Subcutaneous adipose tissue (tissue), 4 donors: ENCODE data around the gene BRIP1. TPM values are rescaled to one million over a fixed set of nuclear protein-coding genes. Genes with fewer than 3 reads are reported as not detected.
A peak's percentile ranks its signal among the peaks of the same experiment; 100 is the strongest.

Experiments
- CTCF ChIP-seq: fragments of 450-650 bp; IDR thresholded peaks from one replicate; pipeline ENCODE4 v1.5.1; 2016; ENCODE audit warnings: low read depth, mild to moderate bottlenecking, control low read depth, antibody characterized with exemption, moderate library complexity
- total RNA-seq, 4 donors: library from RNA; depleted of rRNA; stranded (reverse); fragments of >200 nt; gene quantifications; one replicate each; pipeline ENCODE4 v1.1.0, GENCODE V29; 2016

Gene BRIP1
- total RNA-seq, 4 donors from 2014 or later: 0.33 to 1.1 (median 0.98) TPM

GRCh38 chr17:61770043-61770442 is 93.3 kb downstream of the BRIP1 start:
- peak; percentile 57 for TF ChIP-seq CTCF

DNA sequence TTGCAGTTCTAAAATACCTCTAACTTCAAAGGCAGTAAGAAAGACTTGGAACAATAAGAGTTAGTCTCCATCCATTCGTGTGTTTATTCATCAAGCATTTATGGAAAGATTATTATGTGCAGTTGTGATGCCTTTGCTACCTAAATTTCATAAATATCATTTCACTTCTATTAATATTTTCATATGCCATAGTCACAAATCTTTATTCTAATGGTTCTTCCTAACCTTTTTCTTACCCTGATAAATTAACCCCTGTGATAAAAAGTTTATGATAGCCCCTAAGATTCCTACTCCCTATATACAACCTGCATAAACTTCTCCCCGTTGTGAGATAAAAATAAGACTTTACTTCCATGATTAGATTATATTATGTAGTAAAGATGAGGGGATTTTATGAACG is 94.9 kb downstream of the BRIP1 start:
- TF ChIP-seq CTCF: no peak

- TF ChIP-seq CTCF: no peak
Measured at GRCh38 chr17:61766520-61766919, 96.8 kb downstream of the BRIP1 start.

DNA sequence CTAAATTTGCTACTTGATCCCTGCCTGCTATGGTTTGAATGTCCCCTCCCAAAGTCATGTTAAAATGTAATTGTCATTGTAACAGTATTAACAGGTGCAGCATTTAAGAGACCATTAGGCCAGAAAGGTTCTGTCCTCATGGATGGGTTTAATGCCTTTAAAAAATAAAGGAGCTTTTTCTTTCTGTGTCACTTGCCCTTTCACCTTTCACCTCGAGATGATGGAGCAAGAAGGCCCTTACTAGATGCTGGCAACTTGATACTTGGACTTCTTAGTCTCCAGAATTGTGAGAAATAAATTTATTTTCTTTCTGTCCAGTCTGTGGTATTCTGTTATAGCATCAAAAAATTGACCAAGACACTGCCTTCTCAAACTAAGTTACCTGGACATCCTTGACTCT is 98.5 kb downstream of the BRIP1 start:
- no peak for TF ChIP-seq CTCF

DNA sequence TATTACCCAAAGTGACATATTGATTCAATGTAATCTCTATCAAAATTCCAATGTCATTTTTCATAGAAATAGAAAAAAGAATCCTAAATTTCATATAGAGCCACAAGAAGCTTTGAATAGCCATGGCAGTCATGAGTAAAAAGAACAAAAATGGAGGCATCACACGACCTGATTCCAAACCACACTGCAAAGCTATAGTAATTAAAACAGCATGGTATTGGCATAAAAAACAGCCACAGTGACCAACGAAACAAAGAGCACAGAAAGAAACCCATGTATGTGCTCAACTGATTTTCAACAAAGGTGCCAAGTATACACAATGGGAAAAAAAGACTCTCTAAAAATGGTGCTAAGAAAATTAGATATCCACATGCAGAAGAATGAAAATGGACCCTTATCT is 101.5 kb downstream of the BRIP1 start:
- TF ChIP-seq CTCF: no peak

DNA sequence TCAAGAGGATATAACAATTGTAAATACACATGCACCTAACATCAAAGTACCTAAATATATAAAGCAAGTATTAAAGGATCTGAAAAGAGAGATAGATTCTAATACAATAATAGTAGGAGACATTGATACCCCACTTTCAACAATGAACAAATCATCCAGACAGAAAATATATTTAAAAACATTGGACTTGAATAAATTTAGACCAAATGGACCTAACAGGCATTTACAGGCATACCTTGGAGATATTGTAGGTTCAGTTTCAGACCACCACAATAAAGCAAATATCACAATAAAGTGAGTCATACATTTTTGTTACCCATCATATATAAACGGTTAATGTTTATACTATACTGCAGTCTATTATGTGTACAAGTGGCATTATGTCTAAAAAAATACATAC is 104.0 kb downstream of the BRIP1 start:
- peak; percentile 94 for TF ChIP-seq CTCF

- no peak for TF ChIP-seq CTCF
Measured at GRCh38 chr17:61758430-61758829, 104.9 kb downstream of the BRIP1 start.
